Stimulated activated CD4-positive, alpha-beta T cell treated with anti-CD3 and anti-CD28 coated beads, Interleukin-1b, Interleukin-23, amount 100 ng/mL, for 4 hours (primary cell): ENCODE measurements around the gene THRSP.
"Not testable (repeated sequence)": the region's sequence is repeated elsewhere in the genome, so short reads cannot be mapped to it uniquely, and the experiment has no call there.

Experiments
- DNase-seq, 2 donors: peaks; one replicate each; pipeline ENCODE4 v3.0.0-alpha.2; 2020; ENCODE audit warnings: low read depth in 2 of 2

THRSP gene, protein sequence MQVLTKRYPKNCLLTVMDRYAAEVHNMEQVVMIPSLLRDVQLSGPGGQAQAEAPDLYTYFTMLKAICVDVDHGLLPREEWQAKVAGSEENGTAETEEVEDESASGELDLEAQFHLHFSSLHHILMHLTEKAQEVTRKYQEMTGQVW

DNA sequence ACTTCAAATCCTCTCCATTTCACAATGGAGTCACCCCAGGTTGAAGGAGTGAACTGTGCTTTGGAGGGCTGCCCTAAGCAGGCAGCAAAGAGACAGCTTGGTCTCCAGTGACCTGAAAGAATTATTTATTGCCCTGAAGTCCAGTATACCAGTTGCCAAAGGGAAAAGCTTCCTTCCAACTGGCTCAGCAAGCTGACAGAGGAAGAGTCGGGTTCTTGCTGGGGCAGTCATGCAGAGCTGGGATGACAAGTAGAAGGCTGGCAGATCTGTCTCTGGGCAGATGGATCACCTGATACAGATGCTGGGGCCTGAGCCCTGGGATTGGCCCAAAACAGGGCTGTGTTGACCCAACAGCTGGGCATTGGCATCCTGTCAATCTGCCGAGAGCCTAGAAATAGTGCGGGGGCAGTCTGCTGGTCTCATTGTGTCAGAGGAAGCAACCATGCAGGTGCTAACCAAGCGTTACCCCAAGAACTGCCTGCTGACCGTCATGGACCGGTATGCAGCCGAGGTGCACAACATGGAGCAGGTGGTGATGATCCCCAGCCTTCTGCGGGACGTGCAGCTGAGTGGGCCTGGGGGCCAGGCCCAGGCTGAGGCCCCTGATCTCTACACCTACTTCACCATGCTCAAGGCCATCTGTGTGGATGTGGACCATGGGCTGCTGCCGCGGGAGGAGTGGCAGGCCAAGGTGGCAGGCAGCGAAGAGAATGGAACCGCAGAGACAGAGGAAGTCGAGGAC is at the start of gene THRSP:
TSS of gene THRSP (plus strand) at position 422 of the 742 bp plus-strand sequence. CDS start at position 443, 21 bp downstream.
- no peak for DNase-seq

DNA sequence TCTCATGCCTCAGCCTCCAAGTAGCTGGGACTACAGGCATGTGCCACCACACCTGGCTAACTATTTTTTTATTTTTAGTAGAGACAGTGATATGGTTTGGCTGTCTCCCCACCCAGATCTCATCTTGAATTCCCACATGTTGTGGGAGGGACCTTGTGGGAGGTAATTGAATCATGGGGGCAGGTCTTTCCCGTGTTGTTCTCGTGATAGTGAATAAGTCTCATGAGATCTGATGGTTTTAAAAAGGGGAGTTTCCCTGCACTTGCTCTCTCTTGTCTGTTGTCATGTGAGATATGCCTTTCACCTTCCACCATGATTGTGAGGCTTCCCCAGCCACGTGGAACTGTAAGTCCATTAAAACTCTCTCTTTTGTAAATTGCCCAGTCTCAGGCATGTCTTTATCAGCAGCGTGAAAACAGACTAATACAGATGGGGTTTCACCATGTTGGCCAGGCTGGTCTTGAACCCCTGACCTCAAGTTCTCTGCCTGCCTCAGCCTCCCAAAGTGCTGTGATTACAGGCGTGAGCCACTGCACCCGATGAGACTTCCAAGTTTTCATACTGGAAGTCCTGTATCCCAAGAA is 48.6 kb upstream of the THRSP start:
- DNase-seq, result not testable (repeated sequence)

DNA sequence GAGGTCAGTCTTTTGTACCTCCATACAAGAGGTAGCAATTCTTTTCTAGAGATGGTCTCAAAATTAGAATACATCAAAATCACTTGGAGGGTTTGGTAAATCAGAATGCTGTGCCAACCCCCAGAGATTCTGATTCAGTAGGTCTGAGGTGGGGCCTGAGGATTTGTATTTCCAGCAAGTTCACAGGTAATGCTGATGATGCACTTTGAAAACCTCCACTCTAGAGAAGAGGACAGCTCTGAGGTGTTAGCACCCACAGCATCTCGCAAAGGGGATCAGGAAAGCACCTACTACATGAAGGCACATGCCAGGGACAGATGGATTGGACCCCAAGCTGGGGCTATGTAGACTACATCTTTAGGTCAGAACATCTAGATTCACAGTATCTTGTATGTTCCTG is 47.8 kb upstream of the THRSP start:
- no peak for DNase-seq

DNA sequence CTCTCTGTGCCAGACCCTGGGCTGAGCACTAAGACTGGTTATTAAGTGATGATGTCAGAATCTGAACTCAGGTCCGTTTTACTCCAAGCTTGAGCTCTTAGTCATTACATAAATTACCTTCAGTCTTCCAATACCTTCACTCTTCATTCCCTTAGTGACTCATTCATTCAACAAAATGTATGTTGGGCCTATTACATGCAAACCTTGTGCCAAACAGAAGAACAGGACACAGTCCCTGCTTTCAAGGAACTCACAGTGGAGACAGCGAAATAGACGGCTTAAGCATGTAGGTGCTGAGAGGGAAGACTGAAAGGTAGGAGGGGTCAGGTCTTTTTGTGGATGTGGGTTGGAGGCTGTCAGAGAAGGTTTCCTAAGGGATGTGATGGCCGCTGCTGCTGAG is 43.9 kb upstream of the THRSP start:
- no peak for DNase-seq

DNA sequence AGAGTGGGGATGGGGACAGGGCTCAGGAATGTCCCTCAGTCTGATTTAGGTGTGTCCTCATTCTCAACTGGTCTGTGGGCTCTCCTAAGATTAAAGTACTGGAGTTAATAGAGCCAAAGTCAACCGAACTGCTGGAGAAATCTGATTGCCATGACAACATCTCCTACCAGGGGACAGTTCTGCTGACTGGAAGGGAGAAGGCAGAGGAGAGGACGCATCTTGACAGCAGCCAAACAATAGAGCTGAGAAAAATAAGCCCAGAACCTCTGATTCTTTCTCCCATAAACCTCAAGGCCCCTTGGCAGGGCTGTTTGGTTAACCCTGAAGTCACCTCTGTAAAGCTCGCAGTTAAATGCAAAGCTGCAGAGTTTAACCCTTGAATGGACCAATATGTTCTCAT is 43.4 kb upstream of the THRSP start:
- DNase-seq, result no peak

DNA sequence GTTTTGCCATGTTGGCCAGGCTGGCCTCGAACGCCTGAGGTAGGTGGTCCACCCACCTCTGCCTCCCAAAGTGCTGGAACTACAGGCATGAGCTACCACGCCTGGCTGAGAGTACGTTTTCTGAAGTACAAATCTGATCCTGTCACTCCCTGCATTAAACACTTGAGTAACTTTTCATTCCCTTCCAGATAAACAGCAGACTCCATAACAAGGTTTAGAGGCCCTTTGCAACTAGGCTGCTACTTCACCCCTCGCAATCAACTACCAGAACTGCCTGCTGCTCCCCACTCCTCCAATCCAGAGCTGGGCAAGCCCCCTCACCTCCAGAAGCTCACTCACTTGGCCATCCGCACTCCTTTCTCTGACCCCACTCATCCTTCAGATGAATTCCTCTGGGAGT is 42.0 kb upstream of the THRSP start:
- DNase-seq, result no peak

DNA sequence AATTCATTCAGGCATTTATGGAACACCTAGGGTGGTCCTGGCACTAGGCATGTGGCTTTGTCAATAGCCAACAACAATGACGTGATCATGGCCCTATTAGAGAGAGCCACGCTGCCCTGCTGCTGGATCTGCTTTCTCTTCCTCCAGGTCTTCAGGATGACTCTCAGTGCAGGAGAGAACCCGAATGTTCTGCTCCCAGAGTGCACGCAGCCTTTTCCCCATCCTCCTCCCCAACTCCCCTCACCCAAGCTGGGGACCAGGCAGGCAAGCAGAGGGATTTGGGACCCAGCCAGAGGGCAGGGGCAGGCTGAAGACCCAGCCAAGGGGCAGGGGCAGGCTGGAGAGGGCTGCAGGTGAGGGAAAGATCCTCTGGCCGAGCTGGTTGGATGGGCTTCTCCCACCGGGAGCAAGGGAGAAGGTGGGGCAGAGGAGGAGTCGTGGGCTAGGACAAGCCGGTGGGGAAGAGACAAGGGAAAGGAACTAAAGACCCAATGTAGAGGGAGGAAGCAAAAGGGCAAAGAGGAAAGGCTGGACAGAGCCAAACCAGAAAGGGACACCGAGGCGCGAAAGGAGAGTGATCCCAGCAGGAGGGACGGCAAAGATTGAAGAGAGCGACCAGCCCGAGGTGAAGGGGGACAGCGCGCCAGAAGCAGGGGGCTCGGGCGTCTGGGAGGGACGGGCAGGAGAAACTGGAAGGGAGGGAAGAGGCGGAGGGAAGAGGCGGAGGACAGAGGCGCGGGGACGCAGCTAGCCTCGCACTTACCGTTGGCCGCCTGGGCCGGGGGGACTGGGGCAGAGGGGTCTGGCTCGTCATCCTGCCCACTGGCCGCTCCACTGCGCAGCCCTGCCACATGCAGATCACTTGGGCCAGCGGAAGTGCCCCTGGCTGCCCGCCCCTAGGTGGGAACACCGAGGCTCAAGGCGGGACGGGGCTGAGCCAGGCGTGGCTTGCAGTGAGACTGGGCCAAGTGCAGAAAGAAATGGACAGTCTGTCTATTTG is 41.0 kb upstream of the THRSP start, which contains the start of gene KCTD14:
TSS of gene KCTD14 (minus strand) at position 880 of the 1,000 bp plus-strand sequence. CDS start at position 853, 27 bp downstream.
- DNase-seq, result no peak

DNA sequence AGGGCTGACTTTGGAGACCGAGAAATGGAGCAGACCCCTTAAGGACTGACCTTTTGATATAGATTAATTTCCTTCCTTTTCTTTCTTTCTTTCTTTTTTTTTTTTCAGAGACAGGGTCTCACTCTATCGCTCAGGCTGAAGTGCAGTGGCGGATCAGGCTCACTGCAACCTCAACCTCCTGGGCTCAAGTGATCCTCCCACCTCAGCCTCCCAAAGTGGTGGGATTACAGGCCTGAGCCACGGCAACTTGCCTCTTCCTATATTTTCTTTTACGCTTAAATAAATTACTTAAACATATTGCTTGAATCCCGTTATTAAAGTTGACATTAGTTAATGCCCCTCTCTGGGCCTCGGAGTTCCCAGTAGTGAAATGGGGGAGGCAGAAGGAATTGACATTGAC is 40.2 kb upstream of the THRSP start:
- DNase-seq, result no peak

DNA sequence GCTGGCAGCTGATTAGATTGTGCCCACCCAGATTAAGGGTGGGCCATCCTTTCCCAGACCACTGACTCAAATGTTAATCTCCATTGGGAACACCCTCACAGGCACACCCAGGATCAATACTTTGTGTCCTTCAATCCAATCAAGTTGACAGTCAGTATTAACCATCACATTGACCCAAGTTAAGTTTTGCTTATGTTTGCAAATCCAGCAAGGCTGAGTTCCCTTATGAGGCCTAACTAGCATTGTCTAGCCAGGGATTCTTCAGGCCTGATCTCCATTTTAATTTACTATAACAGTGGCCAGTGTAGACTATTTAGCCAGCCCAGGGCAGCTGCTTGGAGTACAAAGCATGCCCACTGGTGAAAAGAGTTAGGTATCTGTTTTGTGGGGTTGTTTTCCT is 38.3 kb upstream of the THRSP start:
- DNase-seq, result no peak

DNA sequence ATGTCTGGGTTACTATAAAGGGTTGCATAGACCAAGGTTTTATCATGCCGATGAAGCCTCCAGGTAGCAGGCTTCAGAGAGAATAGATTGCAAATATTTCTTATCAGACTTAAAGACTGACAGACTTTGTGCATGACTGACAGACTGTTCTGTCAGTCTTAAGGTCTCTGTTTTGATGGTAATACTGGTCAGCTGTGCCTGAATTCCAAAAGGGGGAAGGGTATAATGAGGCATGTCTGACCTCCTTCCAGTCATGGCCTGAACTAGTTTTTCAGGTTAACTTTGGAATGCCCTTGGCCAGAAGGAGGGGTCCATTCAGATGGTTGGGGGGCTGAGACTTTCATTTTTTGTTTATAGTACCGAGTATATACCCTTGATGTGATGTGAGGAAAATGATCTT is 35.9 kb upstream of the THRSP start:
- DNase-seq, result no peak

DNA sequence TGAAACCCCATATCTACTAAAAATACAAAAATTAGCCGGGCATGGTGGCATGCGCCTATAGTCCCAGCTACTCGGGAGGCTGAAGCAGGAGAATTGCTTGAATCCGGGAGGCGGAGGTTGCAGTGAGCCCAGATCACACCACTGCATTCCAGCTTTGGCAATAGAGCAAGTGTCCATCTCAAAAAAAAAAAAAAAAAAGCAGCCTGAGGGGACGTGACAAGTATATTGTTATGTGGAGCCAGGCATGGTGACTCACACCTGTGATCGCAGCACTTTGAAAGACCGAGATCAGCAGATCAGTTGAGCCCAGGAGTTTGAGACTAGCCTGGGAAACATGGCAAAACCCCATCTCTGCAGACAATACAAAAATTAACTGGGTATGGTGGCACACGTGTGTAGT is 35.2 kb upstream of the THRSP start:
- not testable (repeated sequence) for DNase-seq

DNA sequence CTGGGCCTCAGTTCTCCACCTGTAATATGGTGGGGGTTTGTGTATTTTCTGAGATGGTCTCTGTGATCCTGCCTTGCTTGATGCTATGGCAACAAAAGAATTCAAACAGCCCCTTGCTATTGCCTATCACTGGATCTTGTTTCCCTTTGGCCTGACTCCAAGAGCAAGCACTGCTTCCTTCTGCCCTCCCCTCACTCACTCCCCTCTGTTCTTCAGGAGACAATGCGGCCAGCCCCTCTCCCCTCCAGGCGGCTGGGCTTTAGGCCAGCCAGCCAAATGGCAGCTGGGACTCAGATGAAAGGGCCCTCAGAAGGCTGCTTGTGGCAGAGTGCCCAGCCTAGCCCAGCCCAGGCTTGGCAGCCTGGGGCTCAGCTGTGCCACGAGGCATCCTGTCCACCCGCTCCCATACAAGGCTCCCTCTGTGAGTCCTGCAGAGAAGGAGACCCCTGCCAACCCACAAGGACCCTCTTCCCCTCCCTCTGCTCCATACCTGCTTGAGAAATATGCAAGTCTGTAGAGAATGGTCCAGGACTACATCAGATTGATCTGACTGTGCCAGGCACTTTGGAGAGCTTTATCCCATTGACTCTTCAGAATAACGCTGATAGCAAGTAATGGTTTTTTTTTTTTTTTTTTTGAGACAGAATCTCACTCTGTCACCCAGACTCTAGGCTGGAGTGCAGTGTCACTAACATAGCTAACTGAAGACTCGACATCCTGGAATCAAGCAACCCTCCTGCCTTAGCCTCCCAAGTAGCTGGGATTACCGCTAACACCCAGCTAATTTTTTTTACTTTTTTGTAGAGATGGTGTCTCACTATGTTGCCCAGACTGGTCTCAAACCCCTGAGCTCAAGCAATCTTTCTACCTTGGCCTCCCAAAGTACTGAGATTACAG is 33.0 kb upstream of the THRSP start:
- DNase-seq, result no peak

DNA sequence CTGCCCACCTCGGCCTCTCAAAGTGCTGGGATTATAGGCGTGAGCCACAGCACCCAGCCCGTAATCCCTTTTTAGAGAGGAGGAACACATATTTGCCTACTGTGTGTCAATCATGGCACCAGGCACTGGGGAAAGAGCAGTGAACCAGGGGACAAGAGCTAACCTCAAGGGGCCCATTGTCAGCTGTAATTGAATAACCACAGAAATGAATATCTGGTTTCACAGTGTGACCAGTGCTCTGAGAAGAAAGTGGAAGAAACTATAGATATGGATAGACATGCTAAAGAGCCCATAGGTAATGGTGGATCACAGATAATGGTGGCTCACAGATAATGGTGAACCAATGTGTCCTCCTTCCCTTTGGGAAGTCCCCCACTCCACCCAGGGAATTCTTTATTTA is 32.0 kb upstream of the THRSP start:
- no peak for DNase-seq

DNA sequence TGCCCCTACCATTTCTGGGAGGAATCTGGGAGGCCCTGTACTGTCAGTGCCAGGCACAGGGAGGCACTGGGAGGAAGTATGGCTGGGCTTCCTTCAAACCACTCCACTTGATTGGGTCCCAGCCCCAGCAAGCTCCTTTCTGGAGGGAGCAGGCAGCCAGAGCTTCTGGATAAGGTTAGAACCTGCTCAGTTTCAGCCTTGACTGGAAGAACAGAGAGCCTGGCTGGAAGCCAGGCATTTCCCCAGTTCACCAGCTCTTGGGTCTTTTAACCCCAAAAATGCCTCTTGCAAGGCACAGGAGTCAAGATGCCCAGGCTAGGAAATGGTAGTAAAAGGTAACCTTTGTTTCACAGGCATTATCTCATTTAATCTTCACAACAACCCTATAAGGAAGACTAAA is 31.6 kb upstream of the THRSP start:
- no peak for DNase-seq

DNA sequence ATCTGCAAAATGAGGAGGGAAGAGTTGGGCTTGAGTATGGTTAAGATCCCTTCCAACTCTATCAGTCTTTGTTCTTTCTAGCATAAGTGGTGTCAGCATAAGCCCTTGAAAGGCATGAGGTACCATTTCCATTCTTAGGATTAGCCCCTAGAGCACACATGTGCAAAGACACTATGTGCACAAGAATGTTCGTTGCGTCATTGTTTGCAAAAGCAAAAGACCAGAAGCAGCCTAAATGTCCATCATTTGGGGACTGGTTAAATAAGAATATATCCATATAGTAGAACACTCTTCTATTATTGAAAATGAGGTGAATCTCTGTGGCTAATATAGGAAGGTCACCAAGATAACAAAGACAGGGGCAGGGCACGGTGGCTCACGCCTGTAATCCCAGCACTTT is 30.6 kb upstream of the THRSP start:
- no peak for DNase-seq

DNA sequence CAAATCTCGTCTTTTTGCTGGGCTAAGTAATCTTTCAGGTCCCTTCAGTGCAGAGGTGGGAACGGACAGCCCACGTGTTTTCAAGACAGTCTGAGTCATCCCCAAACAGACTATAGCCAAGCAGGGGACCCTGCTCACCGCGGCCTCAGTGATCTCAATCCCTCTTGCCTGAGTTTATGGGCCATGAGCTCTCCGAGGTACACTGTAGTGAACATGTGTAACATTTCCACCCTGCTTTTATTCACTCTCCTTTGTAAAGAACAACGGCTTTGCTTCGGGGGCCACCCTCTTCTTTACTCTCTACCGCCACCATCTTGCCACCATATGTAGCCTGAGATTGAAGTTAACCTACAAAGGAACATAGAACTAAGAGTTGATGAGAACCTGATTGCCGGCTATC is 29.0 kb upstream of the THRSP start:
- DNase-seq, result no peak

DNA sequence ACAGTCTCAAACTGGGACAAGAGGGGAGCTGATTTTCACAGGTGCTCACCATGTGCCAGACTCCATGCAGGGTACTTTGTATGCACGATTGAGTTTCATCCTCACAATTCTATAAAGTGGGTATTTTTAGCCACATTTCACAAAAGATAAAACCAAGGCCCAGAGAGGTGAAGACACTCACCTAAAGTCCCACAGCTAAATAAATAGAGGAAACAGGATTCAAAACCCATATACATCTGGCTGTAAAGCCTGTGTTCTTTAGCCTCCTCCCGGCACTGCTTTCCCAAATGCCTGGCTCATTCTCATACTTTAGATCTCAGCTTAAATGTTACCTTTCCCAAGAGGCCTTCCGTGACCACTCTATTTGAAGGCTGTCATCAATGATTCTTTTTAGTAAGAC is 27.3 kb upstream of the THRSP start:
- no peak for DNase-seq

DNA sequence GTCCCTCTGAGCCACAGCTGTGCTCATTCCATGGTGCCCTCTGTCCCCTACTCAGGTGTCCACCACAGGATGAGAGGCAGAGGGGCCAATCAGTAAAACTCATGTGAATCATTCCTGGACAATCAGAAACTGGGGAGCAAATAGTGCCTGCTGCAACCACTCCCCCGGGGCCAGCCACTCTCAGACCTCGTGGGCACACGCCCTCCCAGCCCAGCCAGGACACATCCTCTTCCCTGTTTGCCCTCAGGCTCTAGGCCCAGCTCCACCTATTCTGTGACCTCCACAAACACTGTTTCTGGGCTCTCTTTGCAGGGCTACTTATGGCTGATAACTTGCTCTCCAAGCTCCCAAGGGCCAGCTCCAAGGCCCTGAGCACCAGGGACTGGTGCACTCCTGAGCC is 26.6 kb upstream of the THRSP start:
- DNase-seq, result no peak

DNA sequence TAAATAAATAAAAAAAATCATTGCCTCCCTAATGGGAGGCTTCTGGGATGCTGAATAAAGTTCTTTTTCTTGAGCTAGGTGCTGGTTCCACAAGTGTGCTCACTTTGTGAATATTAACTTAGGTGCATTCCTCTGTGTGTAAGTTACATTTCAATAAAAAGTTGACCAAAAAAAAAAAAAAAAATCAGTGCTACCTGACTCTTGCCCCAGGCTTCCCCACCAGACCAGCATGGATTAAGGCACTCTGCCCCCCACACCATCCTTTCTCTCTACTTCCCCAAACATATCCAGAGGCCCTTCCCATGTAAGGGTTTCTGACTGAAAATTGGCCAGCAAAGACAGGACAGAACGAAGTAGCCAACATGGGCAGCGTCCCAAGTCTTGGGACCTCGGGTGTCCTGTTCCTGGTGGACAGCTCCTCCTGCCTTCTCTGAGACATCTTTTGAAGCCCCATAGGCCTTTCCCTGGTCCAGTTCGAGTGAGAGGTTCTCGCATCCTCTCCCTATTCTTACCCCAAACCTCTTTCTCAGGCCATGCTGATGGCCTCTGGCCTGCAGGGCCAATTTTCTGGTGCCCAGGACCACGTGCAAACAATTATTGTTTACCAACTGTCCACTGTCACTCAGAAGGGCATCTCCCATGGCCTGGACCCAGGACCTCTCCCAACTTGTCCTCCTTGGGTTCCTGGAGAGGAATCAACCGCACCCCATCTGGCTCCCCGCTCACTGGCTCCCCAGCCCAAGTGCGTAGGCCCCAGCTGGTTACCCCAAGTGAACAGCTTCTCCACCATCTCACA is 25.6 kb upstream of the THRSP start:
- DNase-seq, result no peak

DNA sequence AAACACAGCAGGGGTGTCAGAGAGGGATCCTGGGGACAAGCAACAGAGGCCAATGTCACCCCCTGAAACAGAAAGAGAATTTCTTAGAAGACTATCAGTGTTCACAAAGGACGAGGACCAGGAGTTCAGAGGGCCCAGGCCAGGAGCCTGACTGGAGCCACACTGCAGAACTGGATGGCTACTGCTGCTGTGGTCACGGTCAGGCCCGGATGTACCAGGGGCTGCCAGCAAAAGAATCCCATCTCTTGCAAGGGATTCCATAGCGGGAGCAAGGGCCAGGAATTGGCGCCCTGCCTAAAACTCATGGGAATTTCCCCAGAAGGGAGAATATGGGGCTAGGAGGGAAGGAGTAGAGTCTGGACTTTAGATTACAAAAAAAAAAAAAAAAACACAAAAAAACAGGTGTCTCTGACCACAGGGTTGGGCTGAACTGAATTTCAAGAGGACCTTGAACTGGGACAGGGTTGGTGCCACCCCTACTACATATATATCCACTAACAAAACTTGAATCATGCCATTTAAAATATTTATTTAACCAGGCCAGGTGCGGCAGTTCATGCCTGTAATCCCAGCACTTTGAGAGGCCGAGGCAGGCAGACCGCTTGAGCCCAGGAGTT is 24.9 kb upstream of the THRSP start:
- DNase-seq, result no peak
